Measurements from ENCODE around the gene PRTFDC1.
"Not testable (repeated sequence)": the region's sequence is repeated elsewhere in the genome, so short reads cannot be mapped to it uniquely, and the experiment has no call there.

Gene PRTFDC1

GRCh38 chr10:24930427-24930826 is 22.0 kb downstream of the PRTFDC1 start:
- DNase-seq (ENCODE audit: low read depth) = no peak

- DNase-seq (ENCODE audit: low read depth) = no peak
Measured at GRCh38 chr10:24929904-24930303, 22.5 kb downstream of the PRTFDC1 start.

- DNase-seq (ENCODE audit: low read depth) = no peak
Measured at GRCh38 chr10:24929056-24929544, 23.3 kb downstream of the PRTFDC1 start.

- DNase-seq (ENCODE audit: low read depth) = no peak
Measured at GRCh38 chr10:24928163-24928562, 24.2 kb downstream of the PRTFDC1 start.

GRCh38 chr10:24926557-24926956 is 25.8 kb downstream of the PRTFDC1 start:
- DNase-seq (ENCODE audit: low read depth) = no peak

- no peak for DNase-seq (ENCODE audit: low read depth)
Measured at GRCh38 chr10:24925799-24926198, 26.6 kb downstream of the PRTFDC1 start.

- not testable (repeated sequence) for DNase-seq (ENCODE audit: low read depth)
Measured at GRCh38 chr10:24924483-24924882, 27.9 kb downstream of the PRTFDC1 start.

- DNase-seq (ENCODE audit: low read depth) = not testable (repeated sequence)
Measured at GRCh38 chr10:24922222-24922868, 30.1 kb downstream of the PRTFDC1 start.

GRCh38 chr10:24920907-24921881 is 31.2 kb downstream of the PRTFDC1 start:
- DNase-seq (ENCODE audit: low read depth) = peak; percentile 43

- not testable (repeated sequence) for DNase-seq (ENCODE audit: low read depth)
Measured at GRCh38 chr10:24920192-24920591, 32.2 kb downstream of the PRTFDC1 start.

GRCh38 chr10:24919629-24920028 is 32.8 kb downstream of the PRTFDC1 start:
- DNase-seq (ENCODE audit: low read depth) = not testable (repeated sequence)

- no peak for DNase-seq (ENCODE audit: low read depth)
Measured at GRCh38 chr10:24917979-24918378, 34.4 kb downstream of the PRTFDC1 start.

GRCh38 chr10:24917493-24917892 is 34.9 kb downstream of the PRTFDC1 start:
- no peak for DNase-seq (ENCODE audit: low read depth)

GRCh38 chr10:24916365-24916764 is 36.0 kb downstream of the PRTFDC1 start:
- DNase-seq (ENCODE audit: low read depth) = no peak

GRCh38 chr10:24915304-24915703 is 37.1 kb downstream of the PRTFDC1 start:
- DNase-seq (ENCODE audit: low read depth) = no peak

GRCh38 chr10:24914148-24914547 is 38.3 kb downstream of the PRTFDC1 start:
- no peak for DNase-seq (ENCODE audit: low read depth)

GRCh38 chr10:24912215-24912614 is 40.2 kb downstream of the PRTFDC1 start:
- no peak for DNase-seq (ENCODE audit: low read depth)

- DNase-seq (ENCODE audit: low read depth) = no peak
Measured at GRCh38 chr10:24911029-24911428, 41.4 kb downstream of the PRTFDC1 start.

- DNase-seq (ENCODE audit: low read depth) = no peak
Measured at GRCh38 chr10:24910574-24910973, 41.8 kb downstream of the PRTFDC1 start.

GRCh38 chr10:24908793-24909423 is 43.5 kb downstream of the PRTFDC1 start:
- DNase-seq (ENCODE audit: low read depth) = no peak

GRCh38 chr10:24907956-24908355 is 44.5 kb downstream of the PRTFDC1 start:
- DNase-seq (ENCODE audit: low read depth) = no peak

GRCh38 chr10:24906372-24906771 is 46.0 kb downstream of the PRTFDC1 start:
- no peak for DNase-seq (ENCODE audit: low read depth)

GRCh38 chr10:24904824-24905223 is 47.6 kb downstream of the PRTFDC1 start:
- DNase-seq (ENCODE audit: low read depth) = no peak

Measured in stimulated activated CD8-positive, alpha-beta memory T cell treated with anti-CD3 and anti-CD28 coated beads, Interleukin-4, amount 100 ng/mL, for 24 hours (primary cell).